ENCODE data around the gene GPC5.
"Not testable (repeated sequence)": the region's sequence is repeated elsewhere in the genome, so short reads cannot be mapped to it uniquely, and the experiment has no call there.

GPC5 gene

DNA sequence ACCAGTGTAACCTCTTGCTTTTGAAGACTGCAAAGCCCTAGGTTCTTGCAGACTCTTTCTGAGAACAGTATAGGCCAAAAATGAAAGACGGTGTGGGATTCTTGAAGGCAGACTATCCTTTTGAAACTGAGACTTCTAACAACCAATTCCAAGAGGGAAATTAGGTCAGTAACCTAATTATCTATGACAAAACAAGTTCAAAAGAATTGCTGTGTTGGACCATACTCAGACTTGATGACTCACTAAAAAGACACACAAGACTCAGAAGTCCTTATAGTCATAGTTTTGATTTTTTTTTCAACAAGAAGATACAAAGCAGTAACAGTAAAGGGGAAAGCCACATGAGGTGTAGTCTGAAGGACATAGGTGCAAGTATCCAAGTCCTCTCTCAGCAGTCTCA is 1204.1 kb downstream of the GPC5 start:
- DNase-seq: no peak

- no peak for DNase-seq
These were observed 1211.0 kb downstream of the GPC5 start for GRCh38 chr13:92609376-92609775.

GRCh38 chr13:92612892-92613291 is 1214.5 kb downstream of the GPC5 start:
- no peak for DNase-seq

DNA sequence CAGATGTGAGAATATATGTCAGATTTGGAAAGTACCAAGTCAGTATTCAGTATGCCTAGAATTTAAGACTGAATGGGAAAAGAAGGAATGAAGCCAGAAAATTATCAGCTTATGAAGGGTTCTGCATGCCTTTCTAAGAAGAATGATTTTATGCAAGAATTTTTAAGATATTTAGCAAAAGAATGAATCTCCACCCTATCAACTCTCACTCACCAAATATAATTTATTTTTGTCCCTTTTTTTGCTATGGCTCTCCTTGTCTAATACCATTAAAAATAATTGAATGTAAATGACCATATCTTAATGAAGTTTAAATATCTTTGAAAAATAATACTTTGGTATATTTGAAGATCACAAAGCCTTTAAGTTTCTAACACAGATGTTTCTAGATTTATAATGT is 1215.5 kb downstream of the GPC5 start:
- DNase-seq: no peak

DNA sequence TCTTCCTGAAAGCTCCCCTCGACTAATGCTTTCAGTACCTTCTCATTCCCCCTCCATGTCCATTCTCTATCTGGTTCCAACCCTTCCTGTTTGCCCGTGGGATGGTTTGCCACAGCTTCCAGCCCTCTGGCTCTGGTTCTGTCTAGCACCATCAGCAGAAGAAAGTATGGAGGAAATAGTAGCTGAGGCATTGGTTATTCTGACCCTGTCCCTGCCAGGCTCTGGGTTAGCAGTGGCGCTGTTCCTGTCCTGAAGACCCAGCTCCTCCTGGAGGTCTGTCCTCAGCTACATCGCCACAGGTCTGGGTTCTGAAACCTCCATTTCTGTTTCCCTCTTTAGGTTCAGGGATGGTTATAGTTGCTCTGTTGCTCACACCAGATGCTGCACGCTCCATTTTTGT is 1223.6 kb downstream of the GPC5 start:
- DNase-seq: no peak

DNA sequence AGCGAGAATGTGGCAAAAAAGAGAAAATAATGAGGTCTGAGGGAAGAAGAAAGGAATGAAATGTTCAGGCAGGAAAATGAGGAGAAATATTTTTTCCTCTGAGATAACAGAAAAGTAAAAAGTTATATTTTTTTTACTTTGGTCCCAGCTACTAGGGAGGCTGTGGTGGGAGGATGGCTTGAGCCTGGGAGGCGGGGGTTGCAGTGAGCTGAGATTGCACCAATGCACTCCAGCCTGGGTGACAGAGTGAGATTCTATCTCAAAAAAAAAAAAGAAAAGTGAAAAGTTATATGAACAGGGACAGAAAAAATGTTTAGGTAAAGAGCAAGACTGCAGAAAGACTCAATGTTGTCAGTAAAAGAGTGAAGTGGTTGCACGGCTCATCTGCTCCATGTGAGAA is 1224.5 kb downstream of the GPC5 start:
- no peak for DNase-seq

GRCh38 chr13:92626274-92626673 is 1227.9 kb downstream of the GPC5 start:
- no peak for DNase-seq

DNA sequence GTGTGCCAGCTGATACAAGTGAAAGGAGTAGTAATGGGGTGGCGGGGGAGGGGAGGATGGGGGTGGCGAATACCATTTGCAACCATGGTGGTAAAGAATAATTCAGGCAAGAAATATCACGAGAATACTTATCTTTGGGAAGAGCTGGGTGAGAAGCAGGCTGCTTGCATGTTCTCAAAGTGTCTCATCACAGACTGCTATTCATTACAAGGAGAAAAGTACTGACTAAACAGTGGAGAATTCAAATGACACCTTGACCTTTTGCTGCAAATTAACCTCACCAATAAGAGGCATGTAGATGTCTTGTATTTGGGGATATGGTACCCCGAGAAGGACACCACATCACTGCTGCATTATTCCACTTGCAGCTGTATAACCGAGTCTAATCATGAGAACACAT is 1242.5 kb downstream of the GPC5 start:
- DNase-seq: no peak

DNA sequence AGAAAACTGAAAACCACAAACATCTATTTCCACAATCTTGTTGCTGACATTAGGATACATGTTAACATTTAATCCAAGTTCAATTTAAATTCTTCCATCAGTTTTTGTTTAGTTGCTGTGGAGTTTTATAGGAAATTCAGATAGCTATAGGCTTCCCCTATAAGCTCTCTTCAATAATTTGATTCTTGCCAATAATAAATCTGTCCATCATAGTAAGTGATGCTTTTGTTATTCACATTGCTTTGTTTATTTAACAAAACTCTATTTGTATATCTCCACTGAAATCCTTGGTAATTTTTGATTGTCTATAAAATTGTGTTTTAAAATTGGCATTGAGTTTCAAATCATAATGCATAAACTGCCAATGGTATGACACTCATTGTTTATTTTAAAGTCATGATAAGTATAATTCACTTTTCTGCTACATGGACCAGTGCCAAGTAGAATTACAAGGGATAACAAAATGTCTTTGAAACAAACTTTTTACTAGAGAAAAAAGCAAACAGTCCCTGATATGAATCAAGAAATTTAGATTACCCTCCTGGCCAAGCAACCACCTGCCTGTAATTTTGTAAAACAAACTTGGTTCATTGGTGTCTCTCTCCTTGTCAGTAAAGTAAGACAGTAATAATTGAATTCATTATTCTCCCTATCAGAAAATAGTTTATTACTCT is 1250.9 kb downstream of the GPC5 start:
- DNase-seq: no peak

GRCh38 chr13:92656103-92656502 is 1257.7 kb downstream of the GPC5 start:
- DNase-seq: no peak

- no peak for DNase-seq
These were observed 1258.2 kb downstream of the GPC5 start for GRCh38 chr13:92656648-92657047.

GRCh38 chr13:92657565-92657964 is 1259.1 kb downstream of the GPC5 start:
- no peak for DNase-seq

DNA sequence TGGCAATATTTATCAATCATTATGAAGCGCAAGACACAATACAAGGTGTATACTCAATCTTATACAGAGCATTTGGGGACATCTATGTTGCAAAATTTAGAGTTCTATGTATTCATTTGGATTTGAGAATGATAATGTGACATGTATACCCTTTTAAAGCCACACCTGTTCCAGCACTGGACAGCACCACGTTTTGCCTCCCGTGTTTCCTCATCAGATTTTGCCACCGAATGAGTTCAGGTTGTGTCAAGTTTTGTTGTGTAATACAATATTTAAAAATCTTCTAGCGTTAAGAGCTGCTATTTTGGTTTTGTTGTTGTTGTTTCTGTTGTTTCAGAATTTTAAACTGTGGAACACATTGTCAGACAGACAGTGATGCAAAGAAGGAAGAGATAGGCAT is 1259.9 kb downstream of the GPC5 start:
- DNase-seq: no peak

DNA sequence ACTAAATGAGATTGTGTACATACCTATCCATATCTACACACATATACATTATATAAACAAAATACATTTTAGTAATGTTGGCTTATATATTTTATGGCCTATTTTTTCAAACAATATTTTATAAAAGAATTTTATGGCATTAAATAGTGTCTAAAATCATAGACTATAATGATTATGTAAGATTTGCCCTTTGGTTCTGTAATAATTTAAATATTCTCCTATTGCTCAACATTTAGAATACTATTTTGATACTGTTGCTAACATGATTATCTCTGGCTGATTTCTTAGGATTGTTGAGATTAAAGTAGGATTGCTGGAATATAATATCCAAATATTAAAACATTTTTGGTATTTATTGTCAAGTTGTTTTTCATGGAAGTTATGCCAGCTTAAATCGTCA is 1263.0 kb downstream of the GPC5 start:
- DNase-seq: no peak

GRCh38 chr13:92668157-92668556 is 1269.7 kb downstream of the GPC5 start:
- DNase-seq: no peak

DNA sequence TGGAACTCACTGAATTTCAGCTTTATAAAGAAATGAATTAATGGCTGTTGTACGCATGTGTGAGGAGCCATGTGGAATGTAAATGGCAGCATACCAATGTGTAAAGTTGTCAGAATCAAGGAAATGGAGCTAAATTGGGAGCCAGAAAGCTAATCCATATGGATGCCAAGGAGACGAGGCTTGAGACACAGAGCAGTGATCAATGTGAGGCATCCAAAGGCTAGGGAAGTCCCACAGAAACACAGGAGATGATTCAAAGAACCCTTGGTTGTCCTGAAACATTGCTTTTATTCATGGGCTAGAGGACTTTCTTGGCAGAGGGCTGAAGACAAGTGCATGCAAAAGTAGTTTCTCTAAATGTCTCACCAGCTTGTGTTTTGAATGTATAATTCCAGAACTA is 1271.7 kb downstream of the GPC5 start:
- no peak for DNase-seq

DNA sequence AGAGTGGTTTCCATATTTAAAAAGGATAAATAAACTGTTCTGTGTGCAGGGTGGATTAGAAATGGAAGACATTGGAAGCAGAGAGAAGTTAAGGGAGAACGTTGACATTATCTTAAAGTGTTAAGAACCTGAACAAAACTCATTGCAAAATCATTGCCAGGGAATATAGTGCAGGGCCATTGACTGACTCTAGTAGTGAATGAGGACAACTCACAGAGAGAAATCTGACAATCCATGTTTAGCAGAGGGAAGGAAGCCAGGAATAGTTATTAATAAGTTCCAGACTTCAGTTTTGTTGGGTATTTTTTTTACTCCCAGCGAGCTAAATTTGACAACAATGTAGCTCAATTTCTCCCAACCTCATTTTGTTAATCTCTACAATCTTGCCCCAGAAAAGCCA is 1273.4 kb downstream of the GPC5 start:
- DNase-seq: no peak

DNA sequence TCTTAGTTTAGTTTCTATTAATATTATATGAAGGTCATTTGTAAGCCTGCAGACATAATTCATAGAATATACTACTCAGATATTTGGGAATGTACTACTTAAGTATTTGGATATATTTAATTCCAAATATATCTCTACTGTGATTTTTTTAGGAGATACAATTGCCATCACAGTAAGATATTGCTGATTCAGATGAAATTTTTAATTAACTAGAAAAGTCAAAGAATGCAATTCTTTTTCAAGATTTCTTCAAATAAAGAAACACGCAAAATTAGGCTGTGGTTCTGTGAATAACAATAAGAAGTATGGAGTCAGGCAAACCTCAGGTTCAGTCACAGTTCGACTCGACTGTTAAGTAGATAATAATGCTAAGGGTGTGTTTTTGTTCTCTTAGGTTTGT is 1277.8 kb downstream of the GPC5 start:
- no peak for DNase-seq

DNA sequence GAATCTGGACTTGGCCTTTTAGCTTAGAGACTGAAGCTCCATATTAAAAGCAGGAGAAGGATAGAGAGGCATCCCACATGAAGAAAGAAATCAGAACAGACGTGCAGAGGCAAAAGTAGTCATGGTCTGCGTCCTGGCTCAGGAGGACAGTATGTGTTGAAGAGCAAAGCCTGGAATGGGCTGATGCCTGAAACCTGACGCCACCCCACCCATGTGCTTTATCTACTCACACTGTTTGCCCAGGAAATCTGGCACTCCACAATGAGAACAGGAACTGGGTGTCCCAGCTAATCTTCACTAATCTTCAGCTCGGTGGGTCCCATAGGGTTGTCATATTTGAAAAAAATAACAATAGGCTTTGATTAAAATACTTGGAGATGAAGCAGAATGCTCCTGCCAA is 1279.2 kb downstream of the GPC5 start:
- no peak for DNase-seq

- DNase-seq: no peak
These were observed 1281.2 kb downstream of the GPC5 start for GRCh38 chr13:92679602-92680001.

GRCh38 chr13:92681239-92681638 is 1282.8 kb downstream of the GPC5 start:
- no peak for DNase-seq

GRCh38 chr13:92682832-92683517 is 1284.6 kb downstream of the GPC5 start:
- no peak for DNase-seq

GRCh38 chr13:92694047-92694446 is 1295.6 kb downstream of the GPC5 start:
- no peak for DNase-seq

DNA sequence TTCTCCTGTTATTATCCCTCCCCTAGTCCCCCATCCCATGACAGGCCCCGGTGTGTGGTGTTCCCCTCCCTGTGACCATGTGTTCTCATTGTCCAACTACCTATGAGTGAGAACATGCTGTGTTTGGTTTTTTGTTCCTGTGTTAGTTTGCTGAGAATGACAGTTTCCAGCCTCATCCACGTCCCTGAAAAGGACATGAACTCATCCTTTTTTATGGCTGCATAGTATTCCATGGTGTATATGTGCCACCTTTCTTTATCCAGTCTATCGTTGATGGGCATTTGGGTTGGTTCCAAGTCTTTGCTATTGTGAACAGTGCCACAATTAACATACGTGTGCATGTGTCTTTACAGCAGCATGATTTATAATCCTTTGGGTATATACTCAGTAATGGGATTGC is 1297.4 kb downstream of the GPC5 start:
- not testable (repeated sequence) for DNase-seq

- no peak for DNase-seq
These were observed 1318.3 kb downstream of the GPC5 start for GRCh38 chr13:92716749-92717148.
